HG03520 (cell line): Measurements from ENCODE around the gene CEBPE.

ENCODE experiments used
- ATAC-seq: cut with Tn5 transposase; IDR thresholded peaks from one replicate; pipeline ENCODE4 v1.9.1; 2021; ENCODE audit warnings: mild to moderate bottlenecking, moderate library complexity; ENCODE audit not compliant: unreplicated experiment

CEBPE gene

GRCh38 chr14:23118506-23119362 lies at the start of gene CEBPE:
CEBPE (minus strand) TSS chr14:23119255; CDS start chr14:23119091, 164 bp downstream.
- no peak for ATAC-seq

GRCh38 chr14:23168246-23168645 lies 49.2 kb upstream of the CEBPE start:
- no peak for ATAC-seq

- no peak for ATAC-seq
These were observed 48.2 kb upstream of the CEBPE start for GRCh38 chr14:23167116-23167847.

GRCh38 chr14:23164949-23165348 lies 45.9 kb upstream of the CEBPE start:
- ATAC-seq, result no peak

- ATAC-seq, result no peak
These were observed 45.2 kb upstream of the CEBPE start for GRCh38 chr14:23164250-23164649.

- no peak for ATAC-seq
These were observed 44.8 kb upstream of the CEBPE start for GRCh38 chr14:23163830-23164229.

GRCh38 chr14:23162800-23163199 lies 43.7 kb upstream of the CEBPE start:
- ATAC-seq, result no peak

GRCh38 chr14:23162005-23162404 lies 43.0 kb upstream of the CEBPE start:
- ATAC-seq, result no peak

- no peak for ATAC-seq
These were observed 42.0 kb upstream of the CEBPE start for GRCh38 chr14:23160924-23161522.

GRCh38 chr14:23159532-23159931 lies 40.5 kb upstream of the CEBPE start:
- ATAC-seq, result no peak

GRCh38 chr14:23158779-23159178 lies 39.7 kb upstream of the CEBPE start:
- no peak for ATAC-seq

GRCh38 chr14:23154964-23155587 lies 36.0 kb upstream of the CEBPE start:
- no peak for ATAC-seq

- no peak for ATAC-seq
These were observed 35.1 kb upstream of the CEBPE start for GRCh38 chr14:23153851-23154796.

GRCh38 chr14:23151342-23151741 lies 32.3 kb upstream of the CEBPE start:
- ATAC-seq, result no peak

- ATAC-seq, result no peak
These were observed 30.7 kb upstream of the CEBPE start for GRCh38 chr14:23149745-23150144.

- no peak for ATAC-seq
These were observed 29.7 kb upstream of the CEBPE start for GRCh38 chr14:23148591-23149249.

GRCh38 chr14:23147676-23148075 lies 28.6 kb upstream of the CEBPE start:
- ATAC-seq, result no peak

- ATAC-seq, result no peak
These were observed 27.9 kb upstream of the CEBPE start for GRCh38 chr14:23146980-23147379.

GRCh38 chr14:23146351-23146910 lies 27.4 kb upstream of the CEBPE start:
- no peak for ATAC-seq
